ENCODE measurements around the gene SOX1.

SOX1 gene

GRCh38 chr13:112107289-112107688, 40.3 kb downstream of the SOX1 start:
- DNase-seq (ENCODE audit: low spot score): no peak

- no peak for DNase-seq (ENCODE audit: low spot score)
Observed at GRCh38 chr13:112110479-112110878, 43.5 kb downstream of the SOX1 start.

- no peak for DNase-seq (ENCODE audit: low spot score)
Observed at GRCh38 chr13:112111239-112111857, 44.4 kb downstream of the SOX1 start.

- no peak for DNase-seq (ENCODE audit: low spot score)
Observed at GRCh38 chr13:112112534-112113276, 45.8 kb downstream of the SOX1 start.

GRCh38 chr13:112113348-112113747, 46.4 kb downstream of the SOX1 start:
- no peak for DNase-seq (ENCODE audit: low spot score)

GRCh38 chr13:112113851-112114250, 46.9 kb downstream of the SOX1 start:
- no peak for DNase-seq (ENCODE audit: low spot score)

- no peak for DNase-seq (ENCODE audit: low spot score)
Observed at GRCh38 chr13:112114391-112114790, 47.4 kb downstream of the SOX1 start.

- DNase-seq (ENCODE audit: low spot score): no peak
Observed at GRCh38 chr13:112115403-112116091, 48.6 kb downstream of the SOX1 start.

- DNase-seq (ENCODE audit: low spot score): no peak
Observed at GRCh38 chr13:112116187-112116950, 49.4 kb downstream of the SOX1 start.

- DNase-seq (ENCODE audit: low spot score): no peak
Observed at GRCh38 chr13:112117258-112117954, 50.5 kb downstream of the SOX1 start.

- no peak for DNase-seq (ENCODE audit: low spot score)
Observed at GRCh38 chr13:112117955-112118302, 51.0 kb downstream of the SOX1 start.

GRCh38 chr13:112118451-112119064, 51.6 kb downstream of the SOX1 start:
- no peak for DNase-seq (ENCODE audit: low spot score)

- DNase-seq (ENCODE audit: low spot score): no peak
Observed at GRCh38 chr13:112119192-112120030, 52.5 kb downstream of the SOX1 start.

- no peak for DNase-seq (ENCODE audit: low spot score)
Observed at GRCh38 chr13:112120031-112120373, 53.1 kb downstream of the SOX1 start.

All from hepatic stellate cell (primary cell).